Colon (tissue), 2 donors: Measurements from ENCODE around the gene CLCN2.
"Not testable (repeated sequence)": the region's sequence is repeated elsewhere in the genome, so short reads cannot be mapped to it uniquely, and the experiment has no call there.

Source experiments
- FAIRE-seq: peaks from 2 replicates; lab custom pipeline; 2012; peaks lifted over from hg19 to GRCh38; lab: Jason Lieb, UNC
- donor health status: control.
- donor health status: control.

The CLCN2 gene

GRCh38 chr3:184345317-184346144, 15.9 kb downstream of the CLCN2 start:
- FAIRE-seq, result no peak

- FAIRE-seq, result no peak
Measured at GRCh38 chr3:184344579-184345316, 16.7 kb downstream of the CLCN2 start.

DNA sequence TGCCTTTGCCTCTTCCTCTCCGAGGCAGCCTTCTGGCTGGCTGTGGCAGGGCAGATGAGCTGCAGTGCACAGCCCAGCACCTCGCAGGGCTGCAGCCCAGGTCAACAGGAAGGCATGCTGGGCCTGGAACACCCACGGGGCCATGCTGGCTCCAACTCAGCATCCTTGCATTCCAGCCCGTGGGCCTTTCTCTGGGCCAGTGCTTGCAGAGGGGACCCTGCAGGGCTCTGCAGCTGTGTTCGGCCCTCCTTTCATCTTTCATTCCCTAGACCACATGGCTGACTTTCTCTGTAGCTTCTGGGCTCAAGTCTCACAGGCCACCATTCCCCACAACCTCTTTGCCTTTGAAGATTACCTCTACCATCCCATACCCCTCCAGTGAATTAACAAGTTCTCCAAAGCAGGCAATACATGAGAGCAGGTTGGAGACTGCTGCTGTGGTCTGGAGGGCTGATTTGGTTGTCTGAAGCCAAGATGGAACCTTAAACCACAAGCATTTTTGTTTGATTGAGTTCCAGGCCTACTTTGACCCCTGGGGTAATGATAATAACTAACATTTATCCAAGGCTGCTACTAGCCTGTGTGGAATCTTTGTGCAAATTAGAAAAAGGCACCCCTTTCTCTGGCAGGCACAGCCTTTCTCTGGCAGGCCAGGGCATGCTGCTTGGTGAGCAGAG, 18.1 kb downstream of the CLCN2 start:
- FAIRE-seq, result no peak

- no peak for FAIRE-seq
Measured at GRCh38 chr3:184341925-184342324, 19.5 kb downstream of the CLCN2 start.

GRCh38 chr3:184339451-184340135, 21.8 kb downstream of the CLCN2 start:
- not testable (repeated sequence) for FAIRE-seq

DNA sequence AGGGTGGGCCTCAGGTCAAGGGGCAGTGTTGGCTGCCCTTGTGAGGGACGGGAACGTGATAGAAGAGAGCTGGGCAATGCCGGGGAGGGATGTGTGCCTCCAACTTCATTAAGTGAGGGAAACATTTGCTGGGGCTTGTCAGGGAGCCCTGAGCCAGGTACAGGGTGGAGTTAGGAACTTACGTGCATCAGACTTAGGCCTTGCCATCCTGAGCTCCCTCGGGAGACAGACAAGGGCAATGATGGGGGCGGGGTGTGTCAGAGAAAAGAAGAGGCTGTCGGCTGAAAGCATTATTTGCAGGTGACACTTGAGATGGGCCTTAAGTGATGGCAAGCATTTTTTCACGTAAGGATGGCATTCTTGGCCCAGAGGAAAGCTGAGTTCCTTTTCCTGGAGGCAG, 22.4 kb downstream of the CLCN2 start:
- no peak for FAIRE-seq

GRCh38 chr3:184338511-184338945, 22.9 kb downstream of the CLCN2 start:
- no peak for FAIRE-seq

- no peak for FAIRE-seq
Measured at GRCh38 chr3:184337981-184338380, 23.4 kb downstream of the CLCN2 start.

GRCh38 chr3:184337399-184337714, 24.0 kb downstream of the CLCN2 start, which contains the start of gene FAM131A:
TSS of gene FAM131A (plus strand) at chr3:184337600. CDS start at chr3:184337631, 31 bp downstream.
- no peak for FAIRE-seq

DNA sequence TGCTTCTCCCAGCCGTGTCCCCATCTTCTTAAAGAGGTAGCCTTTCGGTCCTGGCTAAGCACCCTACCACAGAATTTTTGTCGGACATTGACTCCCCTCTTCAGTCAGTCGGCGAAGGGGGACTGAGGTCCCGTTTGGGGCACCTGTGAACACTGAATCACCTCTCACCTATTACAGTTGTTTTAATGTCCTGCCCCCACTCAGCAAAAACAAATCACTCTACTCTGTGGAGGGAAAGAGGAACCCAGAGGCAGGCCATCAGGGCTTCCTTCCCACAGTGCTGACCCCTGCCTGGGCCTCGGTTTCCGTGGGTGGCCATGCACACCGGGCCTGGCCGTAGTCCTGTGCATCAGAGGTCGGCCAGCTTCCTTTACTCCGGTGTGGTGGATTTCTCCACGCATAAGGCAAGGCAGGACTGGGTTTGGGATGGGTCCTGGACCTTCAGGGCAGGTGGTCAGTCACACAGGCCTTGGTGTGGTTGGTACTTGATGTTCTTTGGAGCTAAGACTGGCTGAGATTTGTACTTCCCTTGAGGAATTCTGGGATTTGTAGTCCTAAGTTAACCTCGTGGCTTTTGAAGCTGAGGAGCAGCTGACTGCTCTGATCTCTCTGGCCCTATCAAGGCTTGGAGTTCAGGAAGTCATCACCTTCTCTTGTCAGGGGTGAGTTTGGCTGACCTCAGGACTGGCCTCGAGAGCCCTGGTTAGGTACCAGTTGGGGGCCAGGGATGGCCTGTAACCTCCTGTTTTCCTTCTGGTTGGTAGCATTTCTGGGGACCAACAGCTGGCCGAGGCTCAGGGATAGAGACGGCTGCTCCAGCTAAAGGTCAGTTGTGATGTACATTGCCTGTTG, 24.6 kb downstream of the CLCN2 start:
- no peak for FAIRE-seq

DNA sequence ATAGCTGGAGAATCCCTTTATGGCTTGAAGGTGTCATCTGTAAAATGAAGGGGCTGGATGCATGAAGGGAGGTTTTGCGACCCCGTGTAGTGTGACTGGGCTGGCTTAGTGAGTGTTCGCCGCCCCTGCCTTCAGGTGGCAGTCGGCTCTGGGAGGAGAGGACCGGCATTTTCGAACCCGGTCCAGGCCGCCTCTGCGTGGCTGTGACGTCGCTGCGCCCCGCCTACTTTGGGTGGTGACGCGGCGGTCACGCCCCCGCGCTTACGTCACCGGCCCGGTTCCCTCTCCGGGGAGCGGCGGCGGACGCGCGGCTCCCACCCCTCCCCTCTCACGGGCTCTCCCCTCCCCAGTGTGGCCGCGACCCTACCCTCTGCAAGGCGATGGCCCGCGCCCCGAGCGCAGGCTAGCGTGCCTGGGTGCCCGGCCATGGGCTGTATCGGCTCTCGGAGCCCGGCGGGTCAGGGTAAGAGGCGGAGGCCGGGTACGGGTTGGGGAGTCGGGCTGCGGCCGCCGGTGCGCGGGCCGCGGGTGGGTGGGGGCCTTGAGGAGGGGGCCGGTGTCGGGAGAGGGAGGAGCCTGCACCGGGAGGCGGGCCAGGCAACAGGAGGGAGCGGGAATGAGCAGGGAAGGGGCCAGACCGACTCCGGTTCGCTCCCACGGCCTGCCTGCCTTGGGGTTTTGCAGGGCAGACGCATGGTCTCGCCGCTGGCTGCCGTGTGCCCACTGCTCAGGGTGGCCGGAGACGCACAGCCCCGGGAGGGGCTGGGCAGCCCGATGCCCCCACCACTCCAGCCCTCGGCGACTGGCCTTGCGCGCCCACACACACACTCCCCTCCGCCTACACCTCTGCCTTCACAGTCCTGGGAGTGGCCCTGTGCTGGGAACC, 25.5 kb downstream of the CLCN2 start:
- FAIRE-seq, result no peak

DNA sequence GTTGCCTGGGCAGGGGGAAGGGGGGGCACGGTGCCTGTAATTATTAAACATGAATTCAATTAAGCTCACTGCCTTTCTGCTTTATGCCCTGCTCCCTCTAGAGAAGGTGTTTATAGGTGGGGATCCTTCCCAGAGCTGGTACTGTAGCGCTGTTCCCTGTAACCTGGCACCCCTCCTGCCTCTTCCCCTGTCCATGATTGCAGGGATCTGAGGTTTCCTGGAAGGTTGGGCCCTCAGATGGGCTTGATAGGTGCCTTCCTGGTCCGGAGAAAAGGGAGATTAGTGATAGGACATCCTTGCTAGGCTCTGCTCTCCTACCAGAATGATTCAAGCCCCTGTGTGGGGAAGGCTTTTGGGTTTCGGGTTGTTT, 26.1 kb downstream of the CLCN2 start:
- FAIRE-seq, result no peak

GRCh38 chr3:184334470-184335158, 26.8 kb downstream of the CLCN2 start:
- FAIRE-seq, result no peak

- FAIRE-seq, result no peak
Measured at GRCh38 chr3:184333700-184334099, 27.7 kb downstream of the CLCN2 start.

DNA sequence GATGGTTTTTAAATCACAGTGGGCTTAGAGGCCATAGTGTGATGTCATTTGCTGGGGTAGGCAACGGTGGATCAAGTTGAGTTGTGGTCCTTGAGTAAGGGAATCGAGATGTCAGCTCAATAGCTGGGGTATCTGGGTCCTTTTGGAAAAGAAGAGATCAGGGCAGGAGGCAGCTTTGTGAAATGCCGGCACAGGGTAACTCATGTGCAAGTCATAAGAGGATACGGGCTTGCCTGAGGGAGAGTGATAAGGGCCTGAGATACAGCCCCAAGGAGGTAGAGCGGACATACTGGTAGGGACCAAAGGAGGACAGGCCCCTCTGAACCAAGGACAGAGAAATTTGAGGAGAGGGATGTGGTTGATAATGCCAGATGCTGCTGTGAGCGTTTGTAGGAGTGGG, 28.2 kb downstream of the CLCN2 start:
- no peak for FAIRE-seq

- FAIRE-seq, result no peak
Measured at GRCh38 chr3:184332370-184333090, 28.9 kb downstream of the CLCN2 start.

DNA sequence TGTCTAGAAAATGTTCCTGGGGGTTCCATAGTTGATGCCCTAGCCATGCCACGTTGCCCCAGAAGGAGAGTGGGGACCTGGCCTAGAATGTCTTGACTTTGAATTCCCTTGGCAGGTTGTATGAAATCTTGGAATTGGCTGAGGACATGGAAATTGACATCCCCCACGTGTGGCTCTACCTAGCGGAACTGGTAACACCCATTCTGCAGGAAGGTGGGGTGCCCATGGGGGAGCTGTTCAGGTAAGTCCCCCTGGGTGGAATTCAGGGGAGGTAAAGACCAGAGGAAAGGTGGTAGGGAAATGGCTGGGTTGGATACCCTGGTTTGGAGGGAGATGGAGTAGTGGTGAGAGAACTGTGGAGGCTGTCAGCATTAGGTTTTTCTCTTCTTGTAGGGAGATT, 32.9 kb downstream of the CLCN2 start:
- FAIRE-seq, result no peak

DNA sequence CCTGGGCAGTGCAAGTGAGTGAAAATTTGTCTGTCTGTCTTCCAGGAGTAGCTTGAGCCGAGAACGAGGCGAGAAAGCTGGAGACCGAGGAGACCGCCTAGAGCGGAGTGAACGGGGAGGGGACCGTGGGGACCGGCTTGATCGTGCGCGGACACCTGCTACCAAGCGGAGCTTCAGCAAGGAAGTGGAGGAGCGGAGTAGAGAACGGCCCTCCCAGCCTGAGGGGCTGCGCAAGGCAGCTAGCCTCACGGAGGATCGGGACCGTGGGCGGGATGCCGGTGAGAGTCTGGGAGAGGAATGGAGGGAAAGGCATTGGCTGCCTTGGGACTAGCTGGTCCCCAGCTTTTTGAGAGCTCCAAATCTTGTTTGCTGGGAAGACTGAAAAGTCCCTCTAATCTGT, 34.2 kb downstream of the CLCN2 start:
- FAIRE-seq, result no peak

DNA sequence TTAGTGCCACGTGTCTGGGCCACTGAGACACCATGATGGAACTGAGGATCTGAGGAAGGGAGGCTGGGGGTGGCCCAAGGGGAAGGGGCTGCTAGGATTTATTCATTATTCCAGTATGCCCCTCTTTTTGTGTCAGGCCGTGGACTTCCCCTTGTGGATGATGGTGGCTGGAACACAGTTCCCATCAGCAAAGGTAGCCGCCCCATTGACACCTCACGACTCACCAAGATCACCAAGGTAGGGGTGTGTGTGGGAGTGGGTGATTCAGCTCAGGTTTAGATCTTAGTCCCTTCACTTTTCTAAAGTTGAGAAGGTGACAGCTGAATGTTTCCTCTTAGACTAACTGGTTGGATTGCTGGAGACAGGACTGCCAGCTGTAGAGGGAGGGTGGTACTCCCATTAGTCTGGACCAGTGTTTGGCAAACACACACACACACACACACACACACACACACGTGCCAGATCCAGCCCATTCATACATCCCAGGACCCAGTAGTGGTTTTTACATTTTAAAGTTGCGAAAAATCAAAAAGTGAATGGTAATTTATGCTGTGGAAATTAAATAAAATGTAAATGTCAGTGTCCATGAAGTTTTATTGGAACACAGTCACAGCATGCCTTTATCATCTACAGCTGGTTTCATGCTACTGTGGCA, 35.6 kb downstream of the CLCN2 start:
- FAIRE-seq, result no peak
